Mesodermal cell (in vitro differentiated cells): ENCODE data around the gene CBX2.

Experiments
- H3K27ac ChIP-seq: 2 replicates; pipeline ENCODE4 v1.7.0; 2013; ENCODE audit warnings: mild to moderate bottlenecking, low read depth, low read length, moderate library complexity; ENCODE audit not compliant: severe bottlenecking
- H3K36me3 ChIP-seq: 2 replicates; pipeline ENCODE4 v1.7.1; 2013; ENCODE audit warnings: mild to moderate bottlenecking, low read length, moderate library complexity; ENCODE audit not compliant: control insufficient read depth, insufficient read depth
- H3K4me1 ChIP-seq: one replicate; pipeline ENCODE4 v1.7.1; 2013; ENCODE audit warnings: mild to moderate bottlenecking, low read length; ENCODE audit not compliant: insufficient read depth, control insufficient read depth, poor library complexity, severe bottlenecking
- H3K4me3 ChIP-seq: 2 replicates; pipeline ENCODE4 v1.7.0; 2013; ENCODE audit warnings: low read length, control low read depth, mild to moderate bottlenecking; ENCODE audit not compliant: insufficient read depth, poor library complexity, severe bottlenecking; ENCODE audit errors: extremely low read depth
- H3K9me3 ChIP-seq: 2 replicates; pipeline ENCODE4 v1.7.1; 2013; ENCODE audit warnings: mild to moderate bottlenecking, low read length, moderate library complexity; ENCODE audit not compliant: control insufficient read depth
- WGBS, 2 experiments: methylation state at CpG; one replicate each; pipeline ENCODE4 v1.1.5; 2013; ENCODE audit warnings: missing lambda C conversion rate in 2 of 2; ENCODE audit not compliant: insufficient coverage in 2 of 2; 5-methylcytosine and 5-hydroxymethylcytosine counted together

The CBX2 gene

GRCh38 chr17:79798299-79799173, 20.6 kb downstream of the CBX2 start:
- 1 to 3% methylated on average over 43 to 64 of the region's 70 CpGs for WGBS, 2 experiments

DNA sequence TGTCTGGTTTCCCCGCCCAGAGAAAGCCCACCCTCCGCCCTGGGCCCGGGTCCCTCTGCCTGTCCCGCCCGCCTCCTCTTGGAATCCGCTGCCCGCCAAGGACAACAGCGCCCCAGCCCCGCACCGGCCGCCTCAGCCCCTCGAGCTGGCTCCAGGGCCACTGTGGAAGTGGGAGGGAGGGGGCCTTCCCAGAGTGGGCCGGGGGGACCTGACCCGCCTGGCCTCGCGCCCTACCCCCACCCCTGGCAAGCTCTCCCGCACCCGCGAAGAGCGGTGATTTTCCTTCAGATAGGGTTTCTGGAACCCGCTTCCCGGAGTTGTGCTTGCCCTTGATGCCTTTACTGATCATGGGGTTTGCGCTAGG, 21.2 kb downstream of the CBX2 start:
- Histone ChIP-seq H3K27ac (no peak overlapping the region), H3K4me1 (peaks cover 29% of the 10 kb centered on the region), H3K9me3 (no peaks in the 10 kb centered on the region), H3K36me3 (peaks cover 13% of the 10 kb centered on the region), H3K4me3 (no peak overlapping the region)
- 5 to 8% methylated on average over 14 of the region's 23 CpGs for WGBS, 2 experiments

More at GRCh38 chr17:79798299-79799173, 20.6 kb downstream of the CBX2 start:
- Histone ChIP-seq H3K27ac (no peak overlapping the region), H3K9me3 (no peaks in the 10 kb centered on the region), H3K4me3 (peak overlapping the region; percentile 67), H3K36me3 (peaks cover 13% of the 10 kb centered on the region), H3K4me1 (peaks cover 31% of the 10 kb centered on the region)

- H3K36me3 ChIP-seq = peaks cover 10% of the 10 kb centered on the region
- no peak overlapping the region for H3K4me3 ChIP-seq
- H3K27ac ChIP-seq = no peak overlapping the region
- 2 to 3% methylated on average over 24 to 27 of the region's 31 CpGs for WGBS, 2 experiments
- no peaks in the 10 kb centered on the region for H3K9me3 ChIP-seq
- H3K4me1 ChIP-seq = peaks cover 24% of the 10 kb centered on the region
These were observed 21.8 kb downstream of the CBX2 start for GRCh38 chr17:79799538-79800324.

DNA sequence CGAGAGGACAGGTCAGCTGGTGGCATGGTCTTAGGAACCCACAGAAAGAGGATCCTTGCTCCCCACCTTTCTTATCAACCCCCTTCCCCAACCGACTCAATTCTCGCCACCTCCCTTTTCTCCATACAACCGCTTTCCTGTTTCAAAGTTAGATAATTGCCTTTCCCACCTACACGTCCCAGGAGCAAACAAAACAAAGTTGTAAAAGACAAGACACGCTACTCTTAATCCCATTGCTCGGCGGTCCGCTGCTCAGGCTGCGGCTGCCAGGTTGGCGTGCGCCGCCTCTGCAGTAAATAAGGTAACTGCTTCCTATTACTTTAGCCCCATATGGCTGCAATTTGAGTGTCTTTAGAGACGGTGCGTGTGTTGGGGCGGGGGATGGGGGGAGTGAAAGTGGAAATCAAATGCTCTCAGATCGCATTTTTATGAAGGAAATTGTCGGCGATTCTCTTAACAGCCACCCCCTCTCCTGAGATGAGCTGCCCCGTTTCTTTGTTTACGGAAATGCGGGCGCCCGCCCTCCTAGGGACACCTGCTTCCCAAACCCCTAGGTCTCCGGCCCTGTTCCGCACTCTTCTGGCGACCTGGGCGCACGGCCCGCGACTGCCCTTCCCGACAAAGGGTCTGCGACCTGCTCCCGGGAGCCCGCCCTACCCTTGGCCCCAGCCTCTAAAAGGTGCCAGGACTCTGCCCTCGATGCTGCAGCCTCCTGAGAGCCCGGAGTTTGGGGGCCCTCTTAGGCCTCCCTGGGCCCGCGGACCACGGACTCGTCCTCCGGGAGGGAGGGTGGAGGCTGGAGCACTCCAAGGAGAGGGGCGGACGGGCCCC, 22.6 kb downstream of the CBX2 start:
- WGBS, 2 experiments = 0 to 2% methylated on average over 28 to 31 of the region's 44 CpGs

GRCh38 chr17:79801156-79802038, 23.4 kb downstream of the CBX2 start:
- H3K9me3 ChIP-seq = no peaks in the 10 kb centered on the region
- no peak overlapping the region for H3K4me3 ChIP-seq
- no peak overlapping the region for H3K27ac ChIP-seq
- peaks cover 9% of the 10 kb centered on the region for H3K4me1 ChIP-seq
- WGBS, 2 experiments = 2 to 3% methylated on average over 43 to 50 of the region's 52 CpGs
- no peaks in the 10 kb centered on the region for H3K36me3 ChIP-seq

More for the DNA sequence above, 22.6 kb downstream of the CBX2 start:
- Histone ChIP-seq H3K36me3 (peaks cover 3% of the 10 kb centered on the region), H3K9me3 (no peaks in the 10 kb centered on the region), H3K27ac (no peak overlapping the region), H3K4me1 (peaks cover 17% of the 10 kb centered on the region), H3K4me3 (no peak overlapping the region)

GRCh38 chr17:79802039-79802735, 24.2 kb downstream of the CBX2 start:
- no peaks in the 10 kb centered on the region for H3K36me3 ChIP-seq
- H3K4me1 ChIP-seq = peaks cover 7% of the 10 kb centered on the region
- 11 to 16% methylated on average over 9 to 10 of the region's 11 CpGs for WGBS, 2 experiments
- H3K9me3 ChIP-seq = no peaks in the 10 kb centered on the region
- no peak overlapping the region for H3K4me3 ChIP-seq
- no peak overlapping the region for H3K27ac ChIP-seq

DNA sequence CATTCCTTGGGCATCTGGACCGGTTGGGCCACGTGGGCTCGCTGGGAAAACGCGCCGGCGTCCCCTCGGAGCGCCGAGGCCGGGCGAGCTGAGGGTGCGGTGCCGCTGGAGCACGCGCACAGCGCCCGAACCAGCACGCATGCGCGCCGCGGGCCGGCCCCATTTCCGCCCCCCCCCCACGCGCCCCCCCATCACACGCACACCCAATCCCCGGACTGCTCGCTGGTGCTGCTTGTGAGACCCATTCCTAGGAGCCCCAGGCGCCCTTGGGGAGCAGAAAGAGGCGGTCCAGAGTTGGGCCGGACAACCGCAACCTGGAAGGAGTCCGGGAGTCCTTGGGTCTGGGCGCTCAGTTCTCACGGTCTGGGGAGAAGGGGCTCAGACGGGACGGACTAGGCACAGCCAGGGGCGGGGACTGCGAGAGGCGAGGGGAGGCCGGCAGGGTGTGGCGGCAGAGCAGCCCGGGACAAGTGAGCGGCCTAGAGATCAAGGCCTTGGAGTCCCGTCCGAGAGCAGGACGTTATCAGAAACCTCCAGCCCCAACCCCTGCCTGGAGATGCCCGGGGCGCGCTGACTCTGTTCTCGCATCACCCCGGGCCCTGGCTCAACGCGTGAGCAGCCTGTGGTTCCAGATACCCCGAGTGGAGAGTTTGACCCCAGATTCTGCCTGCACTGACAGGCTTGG, 24.9 kb downstream of the CBX2 start:
- WGBS, 2 experiments = 3% methylated on average over 34 to 40 of the region's 57 CpGs
- Histone ChIP-seq H3K4me1 (peaks cover 7% of the 10 kb centered on the region), H3K36me3 (no peaks in the 10 kb centered on the region), H3K9me3 (no peaks in the 10 kb centered on the region), H3K27ac (no peak overlapping the region), H3K4me3 (no peak overlapping the region)

DNA sequence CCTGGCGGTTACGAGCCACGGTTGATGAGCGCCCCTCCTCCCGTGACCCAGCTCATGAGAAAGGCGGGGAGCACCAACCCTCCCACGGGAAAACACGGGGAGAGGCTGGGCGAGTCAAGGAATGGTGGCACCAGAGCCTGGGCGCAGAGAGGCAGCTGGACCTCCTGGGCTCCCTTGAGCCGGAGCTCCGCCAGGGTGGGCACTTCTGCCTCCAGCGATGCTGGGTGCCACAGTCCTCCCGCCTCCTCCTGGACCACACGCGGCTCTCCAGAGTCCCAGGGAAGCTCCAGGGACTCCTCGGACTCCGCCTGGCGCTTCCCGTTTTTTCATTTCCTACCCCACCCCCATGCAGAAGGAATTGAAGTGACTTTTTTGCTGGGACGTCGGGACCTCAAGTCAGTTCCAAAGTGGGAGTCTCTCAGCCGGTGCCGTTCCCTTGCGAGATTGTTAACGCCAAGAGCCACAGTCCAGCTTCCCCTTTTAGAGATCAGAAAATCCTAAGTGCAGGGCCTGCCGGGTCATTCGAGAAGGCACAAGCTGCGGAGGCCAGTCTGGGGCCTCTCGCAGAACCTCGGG, 25.6 kb downstream of the CBX2 start:
- 6 to 7% methylated on average over 24 to 27 of the region's 31 CpGs for WGBS, 2 experiments
- Histone ChIP-seq H3K4me1 (peaks cover 7% of the 10 kb centered on the region), H3K36me3 (no peaks in the 10 kb centered on the region), H3K27ac (no peak overlapping the region), H3K9me3 (no peaks in the 10 kb centered on the region), H3K4me3 (no peak overlapping the region)
